Liver (tissue), 9 donors: ENCODE results near the gene GNAI2. TPM values are rescaled to one million over a fixed set of nuclear protein-coding genes. Genes with fewer than 3 reads are reported as not detected.
"Not testable (repeated sequence)": the region's sequence is repeated elsewhere in the genome, so short reads cannot be mapped to it uniquely, and the experiment has no call there.

Experiments
- DNase-seq: peaks from one replicate; pipeline ENCODE4 v3.0.0-alpha.2; 2017; ENCODE audit warnings: low spot score
- H3K27ac ChIP-seq, 2 donors: one replicate each; pipeline ENCODE4 v1.7.0; 2013; ENCODE audit warnings: inconsistent platforms in 2 of 2, low read length in 2 of 2, control low read depth in 1 of 2, low read depth in 1 of 2, mild to moderate bottlenecking in 1 of 2
- H3K27me3 ChIP-seq, 4 donors: one replicate each; pipeline versions ENCODE4 v1.6.1 to v1.7.0; 2013; ENCODE audit warnings: low read length in 3 of 4, inconsistent platforms in 1 of 4, mild to moderate bottlenecking in 1 of 4, moderate library complexity in 1 of 4; ENCODE audit not compliant: control insufficient read depth in 4 of 4, insufficient read depth in 4 of 4
- H3K36me3 ChIP-seq, 4 donors: one replicate each; pipeline versions ENCODE4 v1.6.1 to v1.7.0; 2013; ENCODE audit warnings: low read length in 3 of 4, mild to moderate bottlenecking in 3 of 4, low read depth in 1 of 4, moderate library complexity in 1 of 4; ENCODE audit not compliant: control insufficient read depth in 4 of 4, insufficient read depth in 3 of 4
- H3K4me1 ChIP-seq, 4 donors: one replicate each; pipeline versions ENCODE4 v1.6.1 to v1.7.0; 2013; ENCODE audit warnings: low read length in 3 of 4, mild to moderate bottlenecking in 3 of 4, moderate library complexity in 1 of 4; ENCODE audit not compliant: control insufficient read depth in 4 of 4, insufficient read depth in 4 of 4
- H3K4me3 ChIP-seq, 3 donors: one replicate each; pipeline versions ENCODE4 v1.6.1 to v1.7.0; 2013; ENCODE audit warnings: low read length in 3 of 3, control low read depth in 1 of 3, low read depth in 1 of 3, mild to moderate bottlenecking in 1 of 3
- H3K9ac ChIP-seq, 2 donors: one replicate each; pipeline ENCODE4 v1.7.0; 2013; ENCODE audit warnings: low read length in 2 of 2, mild to moderate bottlenecking in 2 of 2, moderate library complexity in 2 of 2, control low read depth in 1 of 2, low read depth in 1 of 2
- H3K9me3 ChIP-seq, 4 donors: one replicate each; pipeline versions ENCODE4 v1.6.1 to v1.7.0; 2013; ENCODE audit warnings: low read length in 3 of 4; ENCODE audit not compliant: control insufficient read depth in 4 of 4
- ATF3 ChIP-seq: IDR thresholded peaks from 2 replicates; pipeline ENCODE4 v1.6.1; 2016; ENCODE audit warnings: antibody characterized with exemption
- CTCF ChIP-seq: fragments of 150-350 bp; IDR thresholded peaks from 2 replicates; pipeline ENCODE4 v1.5.1; 2017; ENCODE audit warnings: improper control_type of control experiment, low read depth, low read length; ENCODE audit not compliant: missing input control
- FOXA2 ChIP-seq: IDR thresholded peaks from 2 replicates; pipeline ENCODE4 v1.6.1; 2016; ENCODE audit warnings: antibody characterized with exemption
- HNF4A ChIP-seq, 2 donors: conservative IDR thresholded peaks; 2 replicates each; pipeline ENCODE4 v1.6.1; 2016; ENCODE audit warnings: antibody characterized with exemption in 2 of 2, mild to moderate bottlenecking in 2 of 2
- HNF4G ChIP-seq: IDR thresholded peaks from 2 replicates; pipeline ENCODE4 v1.6.1; 2016; ENCODE audit warnings: antibody characterized with exemption
- JUND ChIP-seq, 2 donors: IDR thresholded peaks; 2 replicates each; pipeline ENCODE4 v1.6.1; 2016; ENCODE audit warnings: antibody characterized with exemption in 2 of 2
- NR2F2 ChIP-seq: IDR thresholded peaks from 2 replicates; pipeline ENCODE4 v1.6.1; 2016; ENCODE audit warnings: antibody characterized with exemption
- RAD21 ChIP-seq, 2 donors: IDR thresholded peaks; 2 replicates each; pipeline ENCODE4 v1.6.1; 2016; ENCODE audit warnings: antibody characterized with exemption in 2 of 2, mild to moderate bottlenecking in 2 of 2
- REST ChIP-seq: IDR thresholded peaks from 2 replicates; pipeline ENCODE4 v1.6.1; 2016; ENCODE audit warnings: antibody characterized with exemption, mild to moderate bottlenecking
- RXRA ChIP-seq, 2 donors: IDR thresholded peaks; 2 replicates each; pipeline ENCODE4 v1.6.1; 2017 to 2018; ENCODE audit warnings: antibody characterized with exemption in 2 of 2, mild to moderate bottlenecking in 1 of 2
- SP1 ChIP-seq: IDR thresholded peaks from 2 replicates; pipeline ENCODE4 v1.6.1; 2018; ENCODE audit warnings: antibody characterized with exemption, mild to moderate bottlenecking
- ZBTB33 ChIP-seq: IDR thresholded peaks from 2 replicates; pipeline ENCODE4 v1.6.1; 2016; ENCODE audit warnings: antibody characterized with exemption
- WGBS: extraction: QIAGEN DNeasy Blood & Tissue Kit; methylation state at CpG from one replicate; pipeline ENCODE4 v1.1.7; 2013; 5-methylcytosine and 5-hydroxymethylcytosine counted together
- polyA plus RNA-seq, 2 donors: library from polyadenylated mRNA; stranded (reverse) in 1 of 2; unstranded in 1 of 2; fragments of 200-250 nt in 1 of 2; fragments of >200 nt in 1 of 2; fragmentation: Nextera tagmentation in 1 of 2; extraction: Ambion mirVana in 1 of 2; gene quantifications; one replicate each; pipeline versions ENCODE4 v1.2.1 to v1.2.3, GENCODE V29; 2013 to 2015
- total RNA-seq, 2 donors: library from RNA; depleted of rRNA; stranded (reverse); fragments of >200 nt; gene quantifications; one replicate each; pipeline ENCODE4 v1.2.3, GENCODE V29; 2014
- donor health status: healthy.
- donor health status: healthy.
- donor health status: healthy.
- donor health status: healthy.
- donor health status: healthy.

The GNAI2 gene
- total and polyA plus RNA-seq, 4 donors: 58.3 to 86.3 (median 62.3) TPM

- peak; percentile 62 for TF ChIP-seq ZBTB33
These were observed 25.3 kb upstream of the GNAI2 start (continued) for GRCh38 chr3:50210510-50211367.

GRCh38 chr3:50211368-50211717, 24.7 kb upstream of the GNAI2 start:
- not testable (repeated sequence) for H3K9me3 ChIP-seq

GRCh38 chr3:50211930-50212329, 24.1 kb upstream of the GNAI2 start:
- H3K4me1 ChIP-seq: peaks cover 27 to 80% (median 75%) of the 10 kb centered on the region in 4 donors
- TF ChIP-seq REST (no peak), ATF3 (peak; percentile 15), HNF4G (no peak), HNF4A (conservative IDR thresholded peaks at IDR 0.05) (peak in 1 of 2 donors; percentile 63), SP1 (no peak), FOXA2 (no peak), RAD21 (IDR thresholded peaks at IDR 0.05) (peak in 1 of 2 donors; percentile 6), CTCF (no peak), RXRA (IDR thresholded peaks at IDR 0.05) (peak in 1 of 2 donors; percentile 43), NR2F2 (no peak)
- no peaks in the 10 kb centered on the region for H3K9me3 ChIP-seq
- H3K27me3 ChIP-seq: no peaks in the 10 kb centered on the region
- no peak overlapping the region for H3K4me3 ChIP-seq
- peak overlapping the region; percentile 70 to 75 for H3K27ac ChIP-seq
- 35% methylated on average over 2 of the region's 2 CpGs for WGBS
- H3K36me3 ChIP-seq: peaks cover under 1 to 4% (median 2%) of the 10 kb centered on the region in 4 donors
- no peak for DNase-seq
- H3K9ac ChIP-seq: peak overlapping the region in 1 of 2 donors; percentile 69

More at GRCh38 chr3:50211368-50211717, 24.7 kb upstream of the GNAI2 start:
- not testable (repeated sequence) for H3K9ac ChIP-seq, H3K4me3 ChIP-seq, H3K36me3 ChIP-seq, DNase-seq, H3K27me3 ChIP-seq
- WGBS: 38% methylated on average over 5 of the region's 5 CpGs
- H3K4me1 ChIP-seq: peaks cover 30 to 86% (median 78%) of the 10 kb centered on the region in 4 donors
- H3K27ac ChIP-seq: peak overlapping the region; percentile 87 to 95
- peak in 1 of 2 donors; percentile 23 for TF ChIP-seq RAD21 (IDR thresholded peaks at IDR 0.05)
- peak; percentile 74 for TF ChIP-seq SP1
- peak in 1 of 2 donors; percentile 37 for TF ChIP-seq JUND (IDR thresholded peaks at IDR 0.05)
